Panc1 (cell line): ENCODE results near the gene KIF1C.

Experiments used
- CTCF ChIP-seq: fragments of 450-650 bp; IDR thresholded peaks from 2 replicates; pipeline ENCODE4 v1.5.1; 2017; ENCODE audit warnings: mild to moderate bottlenecking
- POLR2AphosphoS5 ChIP-seq: IDR thresholded peaks from 2 replicates; pipeline ENCODE4 v1.6.1; 2012; ENCODE audit warnings: mild to moderate bottlenecking, low read depth, low read length, moderate library complexity
- SIN3A ChIP-seq: IDR thresholded peaks from 2 replicates; pipeline ENCODE4 v1.6.1; 2012; ENCODE audit warnings: low read depth, mild to moderate bottlenecking, low read length, moderate library complexity, borderline replicate concordance; ENCODE audit not compliant: insufficient read depth
- TCF7L2 ChIP-seq: IDR thresholded peaks from 2 replicates; pipeline ENCODE4 v1.6.1; 2011; ENCODE audit warnings: mild to moderate bottlenecking, low read depth, low read length, inconsistent platforms
- TF ChIP-seq, protein P1 (sequence below), 2 experiments: IDR thresholded peaks; 2 replicates each; pipeline ENCODE4 v1.6.1; 2011 to 2012; ENCODE audit warnings: low read depth in 2 of 2, control low read depth in 1 of 2, low read length in 1 of 2, mild to moderate bottlenecking in 1 of 2, moderate library complexity in 1 of 2; ENCODE audit not compliant: insufficient read depth in 1 of 2

GRCh38 chr17:4959261-4959965 lies 38.3 kb upstream of the KIF1C start:
- TF ChIP-seq CTCF (no peak), TCF7L2 (no peak), SIN3A (no peak), POLR2AphosphoS5 (no peak)
- TF ChIP-seq, protein P1, sequence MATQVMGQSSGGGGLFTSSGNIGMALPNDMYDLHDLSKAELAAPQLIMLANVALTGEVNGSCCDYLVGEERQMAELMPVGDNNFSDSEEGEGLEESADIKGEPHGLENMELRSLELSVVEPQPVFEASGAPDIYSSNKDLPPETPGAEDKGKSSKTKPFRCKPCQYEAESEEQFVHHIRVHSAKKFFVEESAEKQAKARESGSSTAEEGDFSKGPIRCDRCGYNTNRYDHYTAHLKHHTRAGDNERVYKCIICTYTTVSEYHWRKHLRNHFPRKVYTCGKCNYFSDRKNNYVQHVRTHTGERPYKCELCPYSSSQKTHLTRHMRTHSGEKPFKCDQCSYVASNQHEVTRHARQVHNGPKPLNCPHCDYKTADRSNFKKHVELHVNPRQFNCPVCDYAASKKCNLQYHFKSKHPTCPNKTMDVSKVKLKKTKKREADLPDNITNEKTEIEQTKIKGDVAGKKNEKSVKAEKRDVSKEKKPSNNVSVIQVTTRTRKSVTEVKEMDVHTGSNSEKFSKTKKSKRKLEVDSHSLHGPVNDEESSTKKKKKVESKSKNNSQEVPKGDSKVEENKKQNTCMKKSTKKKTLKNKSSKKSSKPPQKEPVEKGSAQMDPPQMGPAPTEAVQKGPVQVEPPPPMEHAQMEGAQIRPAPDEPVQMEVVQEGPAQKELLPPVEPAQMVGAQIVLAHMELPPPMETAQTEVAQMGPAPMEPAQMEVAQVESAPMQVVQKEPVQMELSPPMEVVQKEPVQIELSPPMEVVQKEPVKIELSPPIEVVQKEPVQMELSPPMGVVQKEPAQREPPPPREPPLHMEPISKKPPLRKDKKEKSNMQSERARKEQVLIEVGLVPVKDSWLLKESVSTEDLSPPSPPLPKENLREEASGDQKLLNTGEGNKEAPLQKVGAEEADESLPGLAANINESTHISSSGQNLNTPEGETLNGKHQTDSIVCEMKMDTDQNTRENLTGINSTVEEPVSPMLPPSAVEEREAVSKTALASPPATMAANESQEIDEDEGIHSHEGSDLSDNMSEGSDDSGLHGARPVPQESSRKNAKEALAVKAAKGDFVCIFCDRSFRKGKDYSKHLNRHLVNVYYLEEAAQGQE (IDR thresholded peaks at IDR 0.05; ENCODE audit: insufficient read depth in 1 of 2, low read depth in 2 of 2, low read length in 1 of 2) = no peak
